Smooth muscle cell (in vitro differentiated cells): ENCODE data around the gene TEX26. TPM values are rescaled to one million over a fixed set of nuclear protein-coding genes. Genes with fewer than 3 reads are reported as not detected.

ENCODE experiments used
- DNase-seq: peaks from one replicate; lab custom pipeline; 2025; ENCODE audit not compliant: unreplicated experiment; lab: John Stamatoyannopoulos, UW
- H2AFZ ChIP-seq: fragments of 200-600 bp; sonication (generic); 2 replicates; pipeline ENCODE4 v1.6.0; 2016; ENCODE audit warnings: antibody characterized with exemption, low read depth, mild to moderate bottlenecking
- H3F3A ChIP-seq: fragments of 200-600 bp; sonication (generic); 2 replicates; pipeline ENCODE4 v1.6.0; 2017; ENCODE audit warnings: antibody characterized with exemption, low read depth
- H3K27ac ChIP-seq: fragments of 200-600 bp; sonication (generic); 2 replicates; pipeline ENCODE4 v1.5.1; 2016; ENCODE audit warnings: low read depth, mild to moderate bottlenecking
- H3K27me3 ChIP-seq: fragments of 200-600 bp; sonication (generic); 2 replicates; pipeline ENCODE4 v1.6.1; 2016; ENCODE audit warnings: low read depth, mild to moderate bottlenecking
- H3K36me3 ChIP-seq: fragments of 200-600 bp; sonication (generic); 2 replicates; pipeline ENCODE4 v1.5.1; 2016; ENCODE audit warnings: low read depth
- H3K4me1 ChIP-seq: fragments of 200-600 bp; sonication (generic); 2 replicates; pipeline ENCODE4 v1.5.1; 2016; ENCODE audit warnings: low read depth
- H3K4me2 ChIP-seq: fragments of 200-600 bp; sonication (generic); 2 replicates; pipeline ENCODE4 v1.6.0; 2016; ENCODE audit warnings: mild to moderate bottlenecking
- H3K4me3 ChIP-seq: fragments of 200-600 bp; sonication (generic); 2 replicates; pipeline ENCODE4 v1.5.1; 2016; ENCODE audit warnings: mild to moderate bottlenecking
- H3K79me2 ChIP-seq: fragments of 200-600 bp; sonication (generic); 2 replicates; pipeline ENCODE4 v1.6.0; 2016; ENCODE audit warnings: low read depth, mild to moderate bottlenecking
- H3K9ac ChIP-seq: fragments of 200-600 bp; sonication (generic); 2 replicates; pipeline ENCODE4 v1.6.0; 2016; ENCODE audit warnings: low read depth
- H3K9me3 ChIP-seq: fragments of 200-600 bp; sonication (generic); replicated peaks from 2 replicates; pipeline ENCODE4 v1.5.1; 2016; ENCODE audit warnings: low read depth
- H4K20me1 ChIP-seq: fragments of 200-600 bp; sonication (generic); 2 replicates; pipeline ENCODE4 v1.6.0; 2016; ENCODE audit warnings: low read depth
- CTCF ChIP-seq: fragments of 200-600 bp; sonication (generic); IDR thresholded peaks from 2 replicates; pipeline ENCODE4 v1.5.1; 2017; ENCODE audit warnings: borderline replicate concordance, mild to moderate bottlenecking, antibody characterized with exemption; ENCODE audit not compliant: insufficient read depth, poor library complexity, severe bottlenecking
- WGBS: methylation state at CpG from one replicate; pipeline ENCODE4 v1.1.7; 2016; ENCODE audit warnings: low lambda C conversion rate; 5-methylcytosine and 5-hydroxymethylcytosine counted together
- polyA plus RNA-seq: library from polyadenylated mRNA; unstranded; fragments of >200 nt; fragmentation: Nextera tagmentation; extraction: Ambion mirVana; gene quantifications from 2 replicates; pipeline ENCODE4 v1.2.1, GENCODE V29; 2016
- total RNA-seq: library from RNA; depleted of rRNA; stranded (reverse); fragments of >200 nt; gene quantifications from 2 replicates; pipeline ENCODE4 v1.2.3, GENCODE V29; 2014

TEX26 gene
- total and polyA plus RNA-seq, 2 experiments from 2014 or later, result 0.42 to 0.58 TPM

- Histone ChIP-seq H3K27me3 (no peaks in the 10 kb centered on the region), H3K9me3 (peaks cover 6% of the 10 kb centered on the region), H3K9ac (no peak overlapping the region), H3F3A (no peaks in the 10 kb centered on the region), H3K4me1 (no peaks in the 10 kb centered on the region), H3K27ac (no peak overlapping the region), H3K4me3 (no peak overlapping the region), H3K79me2 (no peaks in the 10 kb centered on the region), H3K4me2 (no peak overlapping the region), H2AFZ (no peak overlapping the region), H4K20me1 (no peaks in the 10 kb centered on the region), H3K36me3 (no peaks in the 10 kb centered on the region)
- no peak for TF ChIP-seq CTCF
- DNase-seq, result no peak
- 94% methylated on average over 1 of the region's 1 CpG for WGBS
Observed at GRCh38 chr13:30959678-30960077, 27.2 kb downstream of the TEX26 start.

GRCh38 chr13:30963791-30964190 is 31.3 kb downstream of the TEX26 start:
- no peak for DNase-seq
- Histone ChIP-seq H4K20me1 (no peaks in the 10 kb centered on the region), H3K4me1 (no peaks in the 10 kb centered on the region), H3K79me2 (no peaks in the 10 kb centered on the region), H3K27me3 (no peaks in the 10 kb centered on the region), H3K9ac (no peak overlapping the region), H3K4me3 (no peak overlapping the region), H3K9me3 (peaks cover 6% of the 10 kb centered on the region), H3K36me3 (no peaks in the 10 kb centered on the region), H3K27ac (no peak overlapping the region), H3K4me2 (peak overlapping the region; percentile 45), H3F3A (no peaks in the 10 kb centered on the region), H2AFZ (peak overlapping the region; percentile 49)
- no peak for TF ChIP-seq CTCF
- WGBS, result 40% methylated on average over 5 of the region's 5 CpGs

DNA sequence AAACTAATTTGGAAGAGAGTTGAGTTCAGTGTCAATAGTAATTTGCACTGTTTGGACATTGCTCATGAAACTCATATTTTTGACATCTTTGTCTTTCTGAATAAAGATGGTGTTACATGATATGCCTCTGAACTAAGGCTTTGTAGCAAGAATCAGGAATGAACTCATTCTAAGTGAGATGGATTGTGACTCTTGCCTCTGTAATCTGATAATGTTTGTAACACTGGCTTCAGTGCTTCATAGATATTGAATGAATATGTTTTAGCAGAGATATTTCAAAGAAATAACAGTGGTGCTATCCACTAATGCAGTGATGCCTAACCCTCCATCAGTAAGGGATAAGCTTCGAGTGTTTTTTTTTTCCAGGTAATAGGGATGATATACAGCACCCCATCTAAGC is 32.9 kb downstream of the TEX26 start:
- H3K27me3 ChIP-seq, result no peaks in the 10 kb centered on the region
- peaks cover 4% of the 10 kb centered on the region for H3K4me1 ChIP-seq
- TF ChIP-seq CTCF, result no peak
- H3K36me3 ChIP-seq, result no peaks in the 10 kb centered on the region
- no peaks in the 10 kb centered on the region for H3K9me3 ChIP-seq
- no peak overlapping the region for H3K4me3 ChIP-seq
- no peak for DNase-seq
- H4K20me1 ChIP-seq, result no peaks in the 10 kb centered on the region
- no peak overlapping the region for H3K9ac ChIP-seq
- H3K27ac ChIP-seq, result no peak overlapping the region
- H3F3A ChIP-seq, result no peaks in the 10 kb centered on the region
- H3K4me2 ChIP-seq, result no peak overlapping the region
- no peaks in the 10 kb centered on the region for H3K79me2 ChIP-seq
- no peak overlapping the region for H2AFZ ChIP-seq
- whole genome bisulfite sequencing, result 92% methylated on average over 1 of the region's 1 CpG

GRCh38 chr13:30966101-30966500 is 33.6 kb downstream of the TEX26 start:
- Histone ChIP-seq H3K4me3 (no peak overlapping the region), H3K9ac (no peak overlapping the region), H3K27ac (no peak overlapping the region), H3F3A (no peaks in the 10 kb centered on the region), H3K4me2 (no peak overlapping the region), H3K4me1 (peaks cover 4% of the 10 kb centered on the region), H2AFZ (peak overlapping the region; percentile 33), H3K9me3 (no peaks in the 10 kb centered on the region), H3K27me3 (no peaks in the 10 kb centered on the region), H4K20me1 (no peaks in the 10 kb centered on the region), H3K36me3 (no peaks in the 10 kb centered on the region), H3K79me2 (no peaks in the 10 kb centered on the region)
- no peak for TF ChIP-seq CTCF
- DNase-seq, result no peak
- 87% methylated on average over 3 of the region's 3 CpGs for WGBS
